HCT116 (cell line): ENCODE results near the gene TMTC2. TPM values are rescaled to one million over a fixed set of nuclear protein-coding genes. Genes with fewer than 3 reads are reported as not detected.

Experiments used
- ATAC-seq: fragments of 200-7000 bp; cut with Tn5 transposase; 2 replicates; pipeline ENCODE4 v1.9.1; 2020; ENCODE audit warnings: mild to moderate bottlenecking, moderate library complexity
- BruUV-seq: library from RNA; stranded (reverse); fragments of 400-500 nt; replicated peaks from 2 replicates; lab custom pipeline; 2021; lab: Mats Ljungman, UMichigan
- CTCF ChIA-PET: fragments of 300-600 bp; sonication (Branson Sonifier 250); formaldehyde crosslinking; loops from one replicate; lab custom pipeline; 2021; ENCODE audit warnings: antibody characterized with exemption; lab: Charles Lee
- POLR2A ChIA-PET: fragments of 300-600, 350-600 bp; sonication (Branson Sonifier 250); formaldehyde crosslinking; loops from one replicate; lab custom pipeline; 2021; ENCODE audit warnings: antibody characterized with exemption; lab: Charles Lee
- RAD21 ChIA-PET, 2 experiments: fragments of 300-600 bp; sonication (Branson Sonifier 250); formaldehyde crosslinking; loops; one replicate each; lab custom pipeline; 2023; ENCODE audit warnings: low total read pairs in 2 of 2; ENCODE audit not compliant: uncharacterized antibody in 2 of 2, unreplicated experiment in 2 of 2, low non-redundant PET in 1 of 2; lab: Charles Lee
- DNase-seq: peaks from one replicate; pipeline ENCODE4 v3.0.0-alpha.2; 2010; ENCODE audit warnings: low read depth, low spot score
- H2AFZ ChIP-seq: fragments of 200-600 bp; shearing (Covaris generic), sonication (generic); 2 replicates; pipeline ENCODE4 v1.6.1; 2017; ENCODE audit warnings: low read depth, mixed run types, mixed read lengths, antibody characterized with exemption, low read length; ENCODE audit not compliant: poor library complexity, severe bottlenecking
- H3K27ac ChIP-seq: 2 replicates; pipeline ENCODE4 v1.5.1; 2012; ENCODE audit warnings: low read depth, low read length
- H3K27me3 ChIP-seq: fragments of 200-600 bp; sonication (generic); 2 replicates; pipeline ENCODE4 v1.6.1; 2016; ENCODE audit warnings: mixed run types, low read length, mixed read lengths; ENCODE audit not compliant: insufficient read depth
- H3K36me3 ChIP-seq, 2 experiments: fragments of 200-500 bp in 1 of 2; fragments of 200-600 bp in 1 of 2; sonication (Bioruptor generic) in 1 of 2; sonication (generic) in 1 of 2; 2 replicates each; pipeline versions ENCODE4 v1.5.1 to v1.6.1; 2014 to 2016; ENCODE audit warnings: low read length in 2 of 2, inconsistent platforms in 1 of 2, mixed read lengths in 1 of 2, mixed run types in 1 of 2; ENCODE audit not compliant: insufficient read depth in 2 of 2, control insufficient read depth in 1 of 2
- H3K4me1 ChIP-seq, 2 experiments: fragments of 200-600 bp in 1 of 2; sonication (generic) in 1 of 2; 2 replicates each; pipeline versions ENCODE4 v1.5.1 to v1.6.1; 2012 to 2017; ENCODE audit warnings: low read length in 2 of 2, inconsistent platforms in 1 of 2, mild to moderate bottlenecking in 1 of 2, mixed read lengths in 1 of 2, mixed run types in 1 of 2, moderate library complexity in 1 of 2; ENCODE audit not compliant: insufficient read depth in 2 of 2, control insufficient read depth in 1 of 2
- H3K4me2 ChIP-seq: fragments of 200-600 bp; sonication (generic); 2 replicates; pipeline ENCODE4 v1.6.1; 2017; ENCODE audit warnings: mixed run types, low read length, mixed read lengths
- H3K4me3 ChIP-seq, 2 experiments: fragments of 200-600 bp in 1 of 2; sonication (generic) in 1 of 2; replicated peaks in 1 of 2; 2 replicates each; pipeline ENCODE4 v1.5.1; 2011 to 2016; ENCODE audit warnings: low read length in 2 of 2, control low read depth in 1 of 2, low read depth in 1 of 2, mild to moderate bottlenecking in 1 of 2, mixed read lengths in 1 of 2, mixed run types in 1 of 2
- H3K79me2 ChIP-seq: fragments of 200-600 bp; sonication (generic); 2 replicates; pipeline ENCODE4 v1.6.1; 2017; ENCODE audit warnings: mild to moderate bottlenecking, mixed run types, low read length, moderate library complexity, mixed read lengths; ENCODE audit not compliant: insufficient read depth
- H3K9ac ChIP-seq: fragments of 200-600 bp; sonication (generic); 2 replicates; pipeline ENCODE4 v1.6.1; 2016; ENCODE audit warnings: low read length, mixed read lengths
- H3K9me2 ChIP-seq: fragments of 200-600 bp; sonication (generic), shearing (Covaris generic); 2 replicates; pipeline ENCODE4 v1.6.1; 2017; ENCODE audit warnings: mixed run types, mild to moderate bottlenecking, moderate library complexity; ENCODE audit not compliant: insufficient read depth
- H3K9me3 ChIP-seq, 2 experiments: fragments of 200-500 bp in 1 of 2; fragments of 200-600 bp in 1 of 2; sonication (Bioruptor generic) in 1 of 2; sonication (generic) in 1 of 2; 2 replicates each; pipeline ENCODE4 v1.6.1; 2014 to 2017; ENCODE audit warnings: low read length in 2 of 2, mixed read lengths in 2 of 2, inconsistent platforms in 1 of 2, low read depth in 1 of 2, mild to moderate bottlenecking in 1 of 2, mixed run types in 1 of 2, moderate library complexity in 1 of 2; ENCODE audit not compliant: control insufficient read depth in 1 of 2, insufficient read depth in 1 of 2
- H4K20me1 ChIP-seq: fragments of 200-600 bp; sonication (generic), shearing (Covaris generic); 2 replicates; pipeline ENCODE4 v1.6.1; 2017; ENCODE audit warnings: mixed run types, mild to moderate bottlenecking, moderate library complexity; ENCODE audit not compliant: insufficient read depth
- CEBPB ChIP-seq: IDR thresholded peaks from 2 replicates; pipeline ENCODE4 v1.6.1; 2012; ENCODE audit warnings: low read depth
- EGR1 ChIP-seq: IDR thresholded peaks from 2 replicates; pipeline ENCODE4 v1.6.1; 2012; ENCODE audit warnings: low read depth
- EZH2phosphoT487 ChIP-seq: fragments of 200-600 bp; IDR thresholded peaks from 2 replicates; pipeline ENCODE4 v1.6.1; 2018; ENCODE audit warnings: antibody characterized with exemption, borderline replicate concordance
- FOSL1 ChIP-seq: IDR thresholded peaks from 2 replicates; pipeline ENCODE4 v1.6.1; 2012; ENCODE audit warnings: low read depth
- POLR2A ChIP-seq: IDR thresholded peaks from 2 replicates; pipeline ENCODE4 v1.7.0; 2011; ENCODE audit warnings: borderline replicate concordance; ENCODE audit not compliant: insufficient read depth, insufficient read length; ENCODE audit errors: extremely low read depth
- SIN3A ChIP-seq: IDR thresholded peaks from 2 replicates; pipeline ENCODE4 v1.6.1; 2012; ENCODE audit warnings: low read depth
- SRF ChIP-seq: IDR thresholded peaks from 2 replicates; pipeline ENCODE4 v1.6.1; 2012; ENCODE audit warnings: low read depth
- ZFX ChIP-seq: fragments of 450-650 bp; IDR thresholded peaks from 2 replicates; pipeline ENCODE4 v1.6.1; 2017
- intact Hi-C: fragments of 100-400 bp; cut with micrococcal nuclease; formaldehyde crosslinking; loops from 2 replicates; pipeline ENCODE4 v1.10.0; 2022
- total RNA-seq: library from RNA; stranded (reverse); gene quantifications from one replicate; pipeline ENCODE4 v1.2.1, GENCODE V29; 2021; ENCODE audit not compliant: unreplicated experiment
- TF ChIP-seq, protein P1 (sequence below): IDR thresholded peaks from 2 replicates; pipeline ENCODE4 v1.6.1; 2011; ENCODE audit warnings: mild to moderate bottlenecking, low read length, moderate library complexity; ENCODE audit not compliant: insufficient replicate concordance; ENCODE audit errors: extremely low read depth
- TF ChIP-seq, protein P2 (sequence below): IDR thresholded peaks from 2 replicates; pipeline ENCODE4 v1.6.1; 2012

Gene TMTC2
- total RNA-seq, 1 experiment from 2014 or later: 11.5 TPM

- intact Hi-C loops: loop anchor here (10.0 kb wide), 1 partner anchor 1712 kb away; no protein-coding TSS in a partner anchor
- no peaks in the 10 kb centered on the region for H3K9me3 ChIP-seq
- ATAC-seq (no peak), DNase-seq (no peak)
- no peaks in the 10 kb centered on the region for H3K79me2 ChIP-seq
- peaks cover 0 to 8% of the 10 kb centered on the region in 2 experiments; a peak in 2 of 4 replicates for H3K4me1 ChIP-seq
- no peak overlapping the region for H2AFZ ChIP-seq
- ChIA-PET POLR2A (no interaction called here), RAD21 (no interaction called here), CTCF (no interaction called here)
- no TSS peak for BruUV-seq
- TF ChIP-seq EZH2phosphoT487: no peak
- TF ChIP-seq, protein P1, sequence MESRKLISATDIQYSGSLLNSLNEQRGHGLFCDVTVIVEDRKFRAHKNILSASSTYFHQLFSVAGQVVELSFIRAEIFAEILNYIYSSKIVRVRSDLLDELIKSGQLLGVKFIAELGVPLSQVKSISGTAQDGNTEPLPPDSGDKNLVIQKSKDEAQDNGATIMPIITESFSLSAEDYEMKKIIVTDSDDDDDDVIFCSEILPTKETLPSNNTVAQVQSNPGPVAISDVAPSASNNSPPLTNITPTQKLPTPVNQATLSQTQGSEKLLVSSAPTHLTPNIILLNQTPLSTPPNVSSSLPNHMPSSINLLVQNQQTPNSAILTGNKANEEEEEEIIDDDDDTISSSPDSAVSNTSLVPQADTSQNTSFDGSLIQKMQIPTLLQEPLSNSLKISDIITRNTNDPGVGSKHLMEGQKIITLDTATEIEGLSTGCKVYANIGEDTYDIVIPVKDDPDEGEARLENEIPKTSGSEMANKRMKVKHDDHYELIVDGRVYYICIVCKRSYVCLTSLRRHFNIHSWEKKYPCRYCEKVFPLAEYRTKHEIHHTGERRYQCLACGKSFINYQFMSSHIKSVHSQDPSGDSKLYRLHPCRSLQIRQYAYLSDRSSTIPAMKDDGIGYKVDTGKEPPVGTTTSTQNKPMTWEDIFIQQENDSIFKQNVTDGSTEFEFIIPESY: no peak
- no peak for TF ChIP-seq FOSL1
- no peak for TF ChIP-seq POLR2A
- TF ChIP-seq CEBPB: no peak
- TF ChIP-seq, protein P2, sequence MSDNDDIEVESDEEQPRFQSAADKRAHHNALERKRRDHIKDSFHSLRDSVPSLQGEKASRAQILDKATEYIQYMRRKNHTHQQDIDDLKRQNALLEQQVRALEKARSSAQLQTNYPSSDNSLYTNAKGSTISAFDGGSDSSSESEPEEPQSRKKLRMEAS: no peak
- TF ChIP-seq SRF: no peak
- TF ChIP-seq ZFX: no peak
- TF ChIP-seq EGR1: no peak
- no peak overlapping the region for H3K9ac ChIP-seq
- no peak overlapping the region for H3K4me3 ChIP-seq
- H4K20me1 ChIP-seq: no peaks in the 10 kb centered on the region
- H3K27ac ChIP-seq: no peak overlapping the region
- no peaks in the 10 kb centered on the region for H3K36me3 ChIP-seq
- H3K9me2 ChIP-seq: no peaks in the 10 kb centered on the region
- H3K27me3 ChIP-seq: no peaks in the 10 kb centered on the region
- no peak overlapping the region for H3K4me2 ChIP-seq
These were observed 4.4 kb upstream of the TMTC2 start for GRCh38 chr12:82682326-82682725.

DNA sequence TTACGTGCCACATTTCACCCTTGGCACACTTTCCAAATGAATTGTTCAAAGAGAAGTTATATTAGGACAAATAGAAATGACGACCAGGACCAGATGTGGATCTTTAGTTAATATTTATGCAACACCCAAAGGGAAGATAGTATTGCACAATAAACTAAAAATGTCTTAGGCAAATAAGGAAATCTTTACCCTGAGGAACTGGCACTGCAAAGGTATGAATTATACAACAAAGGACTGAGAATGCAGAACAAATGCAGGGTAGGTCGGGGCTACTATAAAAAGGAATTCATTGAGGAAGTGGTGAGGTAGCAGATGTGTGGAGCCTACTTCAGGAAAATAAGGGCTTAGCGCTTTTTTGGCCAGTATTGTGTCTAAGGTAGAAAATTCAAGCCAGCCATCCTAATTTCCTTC is 3.9 kb upstream of the TMTC2 start:
- no peaks in the 10 kb centered on the region for H3K79me2 ChIP-seq
- intact Hi-C loops: loop anchor here (10.0 kb wide), 1 partner anchor 1712 kb away; no protein-coding TSS in a partner anchor
- no peak overlapping the region for H3K27ac ChIP-seq
- H4K20me1 ChIP-seq: no peaks in the 10 kb centered on the region
- H3K9me2 ChIP-seq: no peaks in the 10 kb centered on the region
- ChIA-PET RAD21 (no interaction called here), CTCF (no interaction called here), POLR2A (no interaction called here)
- no peak overlapping the region for H3K4me3 ChIP-seq
- H2AFZ ChIP-seq: no peak overlapping the region
- H3K4me2 ChIP-seq: no peak overlapping the region
- DNase-seq (no peak), ATAC-seq (no peak)
- H3K4me1 ChIP-seq: peaks cover 0 to 9% of the 10 kb centered on the region in 2 experiments; a peak in 2 of 4 replicates
- no peak for TF ChIP-seq SIN3A
- H3K27me3 ChIP-seq: no peaks in the 10 kb centered on the region
- no peak overlapping the region for H3K9ac ChIP-seq
- BruUV-seq: no TSS peak
- H3K9me3 ChIP-seq: no peaks in the 10 kb centered on the region
- H3K36me3 ChIP-seq: no peaks in the 10 kb centered on the region
